ENCODE results near the gene IL1R2.

- TF ChIP-seq CTCF (IDR thresholded peaks at IDR 0.05), result no peak
- TF ChIP-seq POLR2AphosphoS5 (IDR thresholded peaks at IDR 0.05), result no peak
Measured at GRCh38 chr2:101986376-101986775, 5.4 kb upstream of the IL1R2 start.

Measured in prostate gland (tissue), 2 donors.